GM18909 (cell line): ENCODE measurements around the gene CDH22.

Source experiments
- ATAC-seq: cut with Tn5 transposase; IDR thresholded peaks from one replicate; pipeline ENCODE4 v1.9.1; 2021; ENCODE audit warnings: mild to moderate bottlenecking; ENCODE audit not compliant: unreplicated experiment, poor library complexity

CDH22 gene

DNA sequence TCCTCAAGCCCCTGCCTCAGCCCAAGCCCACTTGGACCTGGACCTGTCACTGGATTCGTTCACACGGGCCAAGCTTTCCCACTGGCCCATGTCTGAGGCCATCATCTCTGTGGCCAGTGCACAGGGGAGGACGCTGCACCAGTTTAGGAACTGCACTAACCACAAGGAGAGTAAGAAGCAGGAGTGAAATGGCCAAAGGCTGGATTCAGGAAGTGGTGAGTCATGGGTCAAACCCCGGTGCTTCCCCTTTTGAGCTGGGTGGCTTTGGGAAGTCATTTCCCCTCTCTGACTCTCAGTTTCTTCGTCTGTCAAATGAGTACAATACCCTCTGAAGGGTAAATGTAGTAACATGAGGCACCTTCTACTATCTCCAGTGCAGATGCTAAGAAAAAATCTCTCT lies 102.3 kb downstream of the CDH22 start:
- no peak for ATAC-seq

DNA sequence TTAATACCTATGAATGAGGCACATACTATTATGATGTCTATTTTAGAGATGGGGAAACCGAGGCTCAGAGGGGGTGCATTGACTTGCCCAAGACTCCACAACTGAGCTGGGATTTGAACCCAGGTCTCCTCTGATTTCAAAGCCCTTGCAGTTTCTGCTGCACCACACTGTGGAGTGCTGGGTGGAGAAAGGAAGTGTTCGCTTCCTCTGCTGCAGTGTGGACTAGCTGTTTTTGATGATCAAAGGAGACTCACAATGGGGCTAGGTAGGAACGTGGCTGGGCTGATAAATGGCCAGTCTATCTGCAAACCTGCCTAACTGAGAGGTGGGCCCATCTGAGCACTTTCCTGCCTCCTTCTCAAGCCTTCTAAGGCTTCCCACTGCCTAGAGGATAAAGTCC lies 102.9 kb downstream of the CDH22 start:
- no peak for ATAC-seq

DNA sequence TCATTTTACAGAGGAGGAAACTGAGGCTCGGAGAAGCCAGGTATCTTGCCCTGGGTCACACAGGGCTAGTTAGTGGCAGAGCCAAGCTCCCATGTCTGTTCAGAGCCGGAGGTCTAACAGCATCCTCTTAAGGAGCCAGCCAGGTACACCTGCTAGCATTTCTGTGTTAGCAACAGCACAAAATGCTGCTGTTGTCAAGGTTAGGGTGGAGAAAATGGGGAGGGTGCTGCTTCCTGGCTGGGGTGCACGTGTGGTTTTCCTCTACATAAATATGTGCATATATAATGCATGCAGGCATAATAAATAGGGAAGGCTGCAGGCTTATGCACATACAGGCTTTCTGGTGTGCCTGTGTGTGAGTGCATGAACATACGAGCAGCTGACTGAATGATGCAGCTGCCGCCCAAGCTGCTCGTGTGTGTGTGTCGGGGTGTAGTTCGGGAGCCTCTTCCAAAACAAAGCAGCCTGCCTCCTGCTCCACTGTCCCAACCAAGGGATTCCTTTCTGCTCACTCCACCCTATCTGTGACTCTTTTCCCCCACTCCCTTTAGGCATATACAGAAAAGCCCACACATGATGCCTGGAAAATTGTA lies 103.6 kb downstream of the CDH22 start:
- ATAC-seq, result no peak

DNA sequence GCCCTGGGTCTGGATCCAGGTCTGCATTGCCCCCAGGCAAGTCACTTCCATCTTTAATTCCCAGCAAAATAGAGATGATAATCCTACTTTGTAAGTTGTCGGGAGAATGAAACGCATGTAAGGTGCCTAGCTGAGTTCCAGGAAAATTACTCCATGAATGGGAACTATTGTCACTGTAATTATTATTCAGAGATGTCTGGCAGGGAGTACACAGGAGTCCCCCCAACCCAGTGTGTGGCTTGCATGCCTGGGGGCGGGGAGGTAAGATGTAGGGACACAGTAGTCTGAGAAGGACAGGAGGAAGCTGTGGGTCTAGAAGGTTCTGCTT lies 104.8 kb downstream of the CDH22 start:
- ATAC-seq, result no peak

DNA sequence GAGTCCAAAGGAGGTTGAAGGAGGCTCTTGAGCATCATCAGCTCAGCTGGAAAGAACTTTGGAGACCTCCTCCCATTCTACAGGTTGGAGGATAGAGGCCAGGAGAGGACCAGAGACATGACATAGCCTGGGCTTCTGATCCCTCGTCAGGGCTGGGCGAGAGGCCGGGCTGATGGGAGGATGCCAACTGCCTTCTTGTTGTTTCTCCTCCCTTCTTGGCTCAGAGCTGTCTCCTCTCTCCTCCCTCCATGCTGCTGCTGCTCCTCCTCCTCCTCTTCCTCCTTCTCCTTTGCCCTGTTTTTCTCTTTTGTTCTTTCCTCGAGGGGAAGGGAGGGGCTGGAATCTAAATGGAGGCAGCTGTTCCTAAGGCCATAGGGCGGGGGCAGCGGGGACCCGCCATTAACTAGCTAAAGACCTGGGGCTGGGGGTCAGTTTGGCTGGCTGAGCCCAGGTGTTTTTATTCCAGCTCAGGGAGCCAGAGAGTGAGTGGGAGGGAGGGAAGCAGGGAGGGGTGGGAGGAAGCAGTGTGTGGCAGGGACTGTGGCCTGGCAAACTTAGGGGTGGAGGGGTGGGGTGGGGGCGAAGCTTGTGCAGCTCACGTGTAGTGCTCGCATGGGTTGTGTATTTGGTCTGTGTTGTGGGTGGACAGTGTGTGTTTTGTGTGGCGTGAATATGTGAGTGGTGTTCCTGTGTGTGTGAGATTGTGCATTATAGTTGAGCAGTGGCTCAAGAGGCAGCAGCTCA lies 105.4 kb downstream of the CDH22 start:
- no peak for ATAC-seq

DNA sequence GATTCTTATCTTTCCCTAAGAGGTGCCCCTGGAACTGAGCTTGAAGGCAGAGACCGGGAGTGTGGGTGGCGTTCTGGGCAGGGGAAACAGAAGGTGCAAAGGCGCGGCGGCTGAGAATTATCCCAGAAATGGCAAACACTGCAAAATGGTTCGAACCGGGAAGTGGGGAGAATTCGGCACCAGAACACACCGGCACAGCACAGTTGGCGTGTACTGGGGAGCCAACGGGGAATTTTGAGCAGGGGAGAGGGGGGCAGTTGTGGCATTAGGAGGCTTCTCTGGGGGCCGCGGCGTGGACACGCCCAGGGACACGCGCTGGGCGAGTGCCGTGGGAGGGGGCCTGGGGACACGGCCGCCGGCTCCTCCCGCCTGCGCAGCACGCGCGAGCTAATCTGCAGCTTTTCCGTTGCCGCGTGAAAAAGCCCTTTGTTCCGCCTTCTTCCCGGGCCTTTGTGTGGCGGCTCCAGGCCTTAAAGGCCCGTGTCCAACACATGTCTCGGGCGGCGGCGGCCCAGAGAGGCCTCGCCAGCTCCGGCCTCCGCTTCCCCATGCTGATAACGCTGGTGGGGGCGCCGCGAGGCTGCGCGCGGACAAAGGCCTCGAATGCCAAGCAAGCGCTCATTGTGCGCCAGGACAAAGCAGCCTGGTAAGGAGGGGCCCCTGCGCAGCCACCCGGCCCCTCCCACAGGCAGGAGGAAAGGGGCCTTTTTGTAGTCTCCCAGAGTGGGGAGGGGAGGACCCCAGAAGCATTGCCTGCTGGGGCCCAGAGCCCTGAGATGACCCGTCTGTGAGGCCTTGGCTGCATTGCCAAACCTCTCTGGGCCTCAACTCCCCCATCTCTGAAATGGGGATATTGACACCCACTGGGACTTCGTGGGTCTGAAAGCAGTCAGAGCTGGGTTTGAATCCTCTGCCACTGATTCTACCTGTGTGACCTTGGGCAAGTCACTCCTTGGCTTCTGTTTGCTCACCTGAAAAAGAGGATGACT lies 107.4 kb downstream of the CDH22 start:
- ATAC-seq, result no peak

DNA sequence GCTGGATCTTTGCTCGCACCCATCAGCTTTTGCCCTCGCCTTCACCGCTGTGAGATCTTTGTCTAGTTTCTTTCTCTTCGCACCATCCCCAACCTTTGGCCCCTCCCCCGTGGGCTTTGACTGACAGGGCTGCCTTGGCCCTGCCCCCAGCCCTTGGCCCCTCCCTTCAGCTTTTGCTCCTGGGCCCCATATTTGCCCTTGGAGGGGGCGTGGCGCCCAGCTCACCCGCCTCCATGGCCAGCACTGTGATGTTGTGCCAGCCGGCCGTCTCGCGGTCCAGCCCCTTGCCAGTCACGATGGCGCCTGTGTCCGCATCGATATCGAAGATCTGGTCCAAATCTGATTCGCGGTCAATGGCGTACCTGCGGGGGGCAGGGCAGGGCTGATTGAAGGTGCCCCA lies 109.1 kb downstream of the CDH22 start:
- ATAC-seq, result no peak

DNA sequence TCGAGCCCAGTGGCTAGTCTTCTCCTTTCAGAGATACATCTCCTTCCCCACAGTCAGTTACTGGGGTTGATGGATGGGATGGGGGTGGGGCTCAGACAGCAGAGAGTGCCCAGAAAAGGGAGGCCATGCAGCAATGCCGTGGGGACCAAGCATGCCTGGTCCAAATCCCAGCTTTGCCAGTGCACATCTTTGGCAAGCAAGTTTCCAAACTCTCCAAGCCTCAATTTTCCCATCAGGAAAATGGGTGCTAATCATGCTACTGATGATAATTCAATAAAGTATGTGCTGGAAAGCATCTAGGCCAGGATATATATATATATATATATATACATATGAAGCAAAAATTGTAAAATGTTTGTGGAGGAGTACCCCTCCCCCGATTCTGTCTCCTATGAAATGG lies 111.3 kb downstream of the CDH22 start:
- ATAC-seq, result no peak

DNA sequence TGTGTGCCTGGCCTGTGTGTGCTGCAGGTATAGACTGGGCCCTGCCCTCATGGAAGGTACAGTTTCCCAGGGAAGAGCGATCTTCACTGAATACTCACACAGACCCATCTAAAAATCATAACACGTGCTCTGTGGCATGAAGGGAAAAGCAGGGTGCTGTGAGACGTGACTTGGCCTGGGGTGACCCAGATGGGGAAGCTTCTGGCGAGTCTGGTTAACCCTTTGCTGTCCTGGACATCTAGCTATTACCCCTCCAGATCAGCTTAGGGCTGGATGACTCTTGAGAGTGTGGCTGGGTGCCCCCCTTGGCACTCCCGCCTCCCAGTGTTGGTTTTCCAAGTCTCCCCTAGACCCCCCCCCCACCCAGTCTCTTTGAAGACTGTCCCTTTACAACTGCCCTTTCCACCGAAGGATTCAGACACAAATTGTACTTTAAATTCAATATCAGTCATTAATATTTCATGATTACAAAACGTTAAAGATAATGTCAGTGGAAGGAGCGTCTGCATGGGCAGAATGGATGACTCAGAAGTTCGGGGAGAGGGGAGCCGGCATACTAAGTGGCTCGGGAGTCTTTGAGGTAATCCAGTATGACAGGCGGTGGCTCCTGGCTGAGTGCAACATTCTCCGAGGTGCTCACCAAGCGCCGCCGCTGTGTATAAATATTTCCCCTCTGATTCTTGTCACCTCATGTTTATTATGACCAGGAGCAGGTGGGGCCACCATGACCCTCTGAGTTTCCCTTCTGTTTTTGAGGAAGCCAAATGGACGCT lies 112.8 kb downstream of the CDH22 start:
- ATAC-seq, result no peak

DNA sequence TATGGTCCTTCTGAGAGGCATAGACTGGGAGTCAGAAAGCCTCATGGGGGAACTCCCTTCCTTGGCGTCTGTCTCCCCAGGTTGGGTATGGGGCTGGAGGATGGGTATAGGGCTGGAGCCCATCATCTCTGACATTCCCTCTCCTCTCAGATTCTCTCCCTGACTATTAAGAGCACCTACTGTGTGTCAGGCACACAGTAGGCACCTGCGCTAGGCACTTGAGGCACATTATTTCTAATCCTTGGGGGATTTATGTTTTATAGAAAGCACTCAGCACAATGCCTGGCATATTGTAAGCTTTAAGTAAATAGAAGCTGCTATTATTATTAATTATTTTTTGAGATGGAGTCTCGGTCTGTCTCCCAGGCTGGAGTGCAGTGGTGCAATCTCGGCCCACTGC lies 113.9 kb downstream of the CDH22 start:
- ATAC-seq, result no peak

DNA sequence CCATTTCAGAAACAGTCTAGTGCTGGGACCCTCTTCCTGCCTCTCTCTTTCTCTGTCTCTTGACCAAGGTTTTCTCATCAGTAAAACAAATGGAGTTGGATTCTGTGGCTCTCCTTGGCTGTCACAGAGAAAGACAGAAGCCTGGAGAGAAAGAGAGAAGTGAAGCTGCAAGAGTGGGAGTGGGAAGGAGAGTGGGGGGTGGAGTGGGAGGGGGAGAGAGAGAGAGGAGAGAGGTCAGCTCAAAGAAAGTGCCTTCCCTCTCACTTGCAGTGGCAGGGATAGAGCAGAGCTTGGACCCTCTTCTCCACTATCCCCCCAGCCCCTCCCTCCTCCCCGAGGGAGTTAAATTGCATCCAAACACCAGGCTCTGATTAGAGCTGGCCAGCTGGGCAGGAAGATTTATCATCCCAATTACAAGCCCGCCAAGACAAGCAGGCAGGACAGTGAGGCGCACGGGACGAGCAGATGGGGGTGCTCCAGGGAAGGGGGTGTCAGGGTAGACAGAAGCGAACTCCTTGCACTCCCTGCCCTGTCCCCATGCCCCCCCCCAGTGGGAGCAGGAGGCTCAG lies 115.8 kb downstream of the CDH22 start:
- ATAC-seq, result no peak

DNA sequence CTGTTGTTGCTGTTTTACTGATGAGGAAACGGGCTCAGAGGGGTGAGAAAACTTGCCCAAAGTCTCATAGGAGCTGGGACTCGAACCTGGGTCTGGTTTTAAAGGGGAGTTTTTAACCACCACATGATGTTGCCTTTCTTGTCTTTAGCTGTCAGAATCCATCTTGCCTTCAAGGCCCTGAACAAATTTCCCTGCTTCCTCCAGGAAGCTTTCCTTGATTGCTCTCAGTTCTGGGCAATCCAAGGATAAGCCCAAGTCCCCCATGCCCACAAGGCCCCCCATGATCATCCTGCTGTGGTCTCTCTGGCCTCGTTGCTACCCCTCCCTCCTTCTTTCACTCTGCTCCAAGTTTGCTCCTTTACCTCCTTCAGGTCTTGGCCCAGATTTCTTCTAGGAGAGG lies 116.7 kb downstream of the CDH22 start:
- no peak for ATAC-seq

DNA sequence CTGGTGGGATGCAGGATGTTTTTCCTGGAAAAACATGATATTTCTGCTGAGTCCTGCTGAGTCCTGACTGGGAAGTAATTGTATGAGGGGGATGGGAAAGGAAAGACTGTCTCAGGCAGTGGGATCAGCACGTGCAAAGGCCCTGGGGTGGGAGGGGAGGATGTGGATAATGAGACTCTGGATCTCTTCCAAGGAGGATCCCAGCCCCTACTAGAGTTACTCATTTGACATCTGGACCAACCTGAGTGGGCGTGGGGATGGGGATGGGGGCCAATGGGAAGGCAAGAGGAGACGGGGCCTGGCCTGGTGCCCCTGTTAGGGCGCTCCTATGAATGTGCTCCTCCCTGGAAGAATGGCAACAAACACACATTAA lies 117.1 kb downstream of the CDH22 start:
- no peak for ATAC-seq

DNA sequence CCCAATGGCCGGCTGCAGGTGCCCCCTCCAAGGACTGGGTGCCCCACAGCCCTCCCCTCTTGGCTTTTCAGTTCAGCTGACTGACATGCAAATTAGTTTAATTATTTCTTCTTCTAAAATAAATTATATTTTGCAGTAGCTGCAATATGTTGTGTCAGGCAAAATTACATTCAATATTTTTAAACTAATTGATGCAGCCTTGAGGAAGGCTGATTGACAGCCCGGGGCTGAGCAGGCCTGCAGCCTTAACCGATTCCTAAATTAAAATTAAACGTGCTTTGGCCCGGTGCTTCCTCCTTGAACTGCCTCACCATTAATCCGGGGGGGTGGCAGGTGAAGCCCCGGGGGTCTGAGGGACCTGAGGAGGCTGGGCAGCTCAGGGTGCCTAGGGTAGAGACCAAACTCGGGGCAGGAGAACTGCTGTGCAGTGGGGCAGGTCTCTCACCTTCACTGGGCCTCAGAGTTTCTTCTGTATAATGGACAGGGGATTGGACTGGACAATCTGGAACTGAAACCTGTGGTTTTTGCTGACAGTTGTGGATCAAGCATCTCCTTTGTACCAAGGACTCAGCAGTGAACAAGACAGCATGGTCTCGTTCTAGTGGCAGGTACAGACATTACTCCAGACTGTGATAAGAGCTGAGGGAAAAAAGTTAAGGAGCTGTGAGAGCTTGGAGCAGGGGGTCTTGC lies 117.7 kb downstream of the CDH22 start:
- no peak for ATAC-seq

DNA sequence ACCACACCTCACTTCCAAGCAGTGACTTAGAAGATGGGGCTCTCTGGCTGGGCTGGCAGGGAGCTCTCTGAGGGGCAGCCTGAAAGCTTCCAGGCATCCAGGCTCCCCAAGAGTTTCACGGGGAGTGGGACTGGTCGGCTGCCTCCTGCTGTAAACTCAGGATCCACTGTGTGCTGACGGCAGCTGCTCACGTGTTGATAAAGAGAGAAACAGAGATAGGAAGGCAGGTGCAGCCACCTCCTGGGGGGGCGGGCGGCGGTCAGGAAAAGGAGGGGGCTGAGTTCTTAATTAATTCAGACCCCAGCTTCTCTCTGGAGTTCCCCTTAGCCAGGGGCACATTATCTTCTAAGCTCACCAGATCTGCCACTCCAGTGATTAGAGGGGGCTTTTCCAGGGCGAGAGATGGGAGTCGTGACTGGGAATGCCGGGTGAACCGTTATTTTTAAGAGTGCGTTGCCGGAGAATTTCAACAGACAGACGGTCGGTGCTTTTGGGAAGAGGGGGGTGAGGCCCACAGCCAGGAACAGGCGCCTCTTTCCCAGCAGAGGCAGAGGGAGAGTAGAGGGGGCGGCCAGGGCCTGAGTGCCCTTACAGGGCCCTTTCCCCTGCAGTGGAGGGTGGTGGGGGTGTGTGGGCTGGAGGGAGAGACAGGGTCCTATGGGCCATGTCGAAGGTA lies 119.3 kb downstream of the CDH22 start:
- ATAC-seq, result no peak

DNA sequence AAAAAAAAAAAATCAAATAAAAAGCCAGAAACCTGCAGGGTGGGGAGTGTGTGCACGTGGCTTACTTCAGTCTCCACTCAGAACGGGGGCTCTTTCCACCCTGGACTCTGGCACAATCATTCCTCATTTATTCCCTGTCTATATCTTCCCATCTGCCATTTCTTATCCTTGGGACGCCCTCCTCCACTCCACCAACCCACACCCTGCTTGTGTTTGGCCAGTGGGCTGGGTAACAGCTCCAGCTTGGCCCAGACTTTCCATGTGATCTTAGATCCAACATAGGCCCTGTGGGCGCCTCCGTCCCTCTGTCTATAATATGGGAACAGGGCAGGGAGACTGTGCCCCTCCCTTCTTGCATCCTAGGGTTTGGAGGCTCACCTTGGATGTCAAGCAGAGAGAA lies 122.1 kb downstream of the CDH22 start:
- ATAC-seq, result no peak

DNA sequence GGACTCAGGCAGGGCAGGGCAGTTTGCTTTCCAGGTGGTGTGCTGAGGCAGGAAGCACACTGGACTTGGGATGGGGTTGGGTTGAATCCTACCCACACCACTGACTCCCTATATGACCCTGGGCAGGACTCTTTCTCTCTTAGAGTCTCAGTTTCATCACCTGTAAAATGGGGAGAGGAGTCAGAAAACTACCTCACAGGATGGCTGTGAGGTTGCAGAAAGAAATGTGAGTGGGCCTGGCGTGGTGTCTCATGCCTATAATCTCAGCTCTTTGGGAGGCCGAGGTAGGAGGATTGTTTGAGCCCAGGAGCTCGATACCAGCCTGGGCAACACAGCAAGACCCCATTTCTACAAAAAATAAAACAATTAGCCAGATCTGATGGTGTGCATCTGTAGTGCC lies 122.9 kb downstream of the CDH22 start:
- ATAC-seq, result no peak

DNA sequence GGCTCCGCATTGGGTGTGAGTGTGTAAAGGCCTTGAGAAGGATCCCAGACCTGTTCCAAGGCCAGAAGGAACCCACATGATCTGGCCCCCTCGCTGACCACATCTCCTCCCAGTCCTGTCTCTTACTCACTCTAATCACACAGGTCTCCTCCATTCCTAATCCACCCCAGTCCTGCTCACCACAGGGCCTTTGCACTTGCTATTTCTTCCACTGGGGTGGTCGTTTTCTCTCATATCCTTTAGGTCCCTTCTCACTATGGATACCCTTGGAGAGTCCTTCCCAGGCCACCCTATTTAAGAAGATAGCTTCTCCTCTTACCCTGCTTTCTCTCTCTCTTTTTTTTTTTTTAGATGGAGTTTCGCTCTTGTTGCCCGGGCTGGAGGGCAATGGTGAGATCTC lies 124.5 kb downstream of the CDH22 start:
- no peak for ATAC-seq
